K562 (cell line): ENCODE data around the gene FEN1. TPM values are rescaled to one million over a fixed set of nuclear protein-coding genes. Genes with fewer than 3 reads are reported as not detected.
A peak's percentile ranks its signal among the peaks of the same experiment; 100 is the strongest.

Experiments used
- ATAC-seq: fragments of 200-7000 bp; cut with Tn5 transposase; 3 replicates; pipeline ENCODE4 v1.9.1; 2020; ENCODE audit warnings: moderate library complexity
- BruUV-seq: library from RNA; stranded (reverse); fragments of 400-500 nt; replicated peaks from 2 replicates; lab custom pipeline; 2021; lab: Mats Ljungman, UMichigan
- CTCF ChIA-PET: fragments of 300-600 bp; formaldehyde crosslinking; extraction: SDS; loops from one replicate; lab custom pipeline; 2021; ENCODE audit warnings: low intra/inter-chr PET ratio; lab: Yijun Ruan, JAX
- POLR2A ChIA-PET: fragments of 300-600, 350-650 bp; sonication (Branson Sonifier 250); formaldehyde crosslinking; extraction: SDS; loops from one replicate; lab custom pipeline; 2021; ENCODE audit warnings: antibody characterized with exemption, inconsistent platforms; lab: Yijun Ruan, JAX
- DNase-seq, 4 experiments: peaks; one replicate each; pipeline versions ENCODE4 v3.0.0 to v3.0.0-alpha.2; 2011 to 2018; ENCODE audit warnings: low spot score in 3 of 4, mixed read lengths in 3 of 4; ENCODE audit errors: extremely low read depth in 1 of 4
- FAIRE-seq: peaks from 2 replicates; lab custom pipeline; 2011; peaks lifted over from hg19 to GRCh38; lab: Jason Lieb, UNC
- H2AFZ ChIP-seq: 2 replicates; pipeline ENCODE4 v1.6.0; 2011; ENCODE audit warnings: low read depth, low read length, control low read depth, inconsistent platforms
- H3K27ac ChIP-seq: fragments of 200-600 bp; 3 replicates; pipeline ENCODE4 v1.8.0; 2011; ENCODE audit warnings: low read depth, mild to moderate bottlenecking, control low read depth, inconsistent platforms, low read length, moderate library complexity, mixed read lengths; ENCODE audit errors: extremely low read depth
- H3K27me3 ChIP-seq, 2 experiments: fragments of 300-600 bp in 1 of 2; 2 replicates in 1 of 2; 3 replicates in 1 of 2; pipeline versions ENCODE4 v1.6.0 to v1.8.0; 2011; ENCODE audit warnings: inconsistent platforms in 2 of 2, low read length in 2 of 2, mild to moderate bottlenecking in 1 of 2, mixed read lengths in 1 of 2, moderate library complexity in 1 of 2; ENCODE audit not compliant: control insufficient read depth in 2 of 2, insufficient read depth in 2 of 2
- H3K36me3 ChIP-seq: fragments of 300-600 bp; 3 replicates; pipeline ENCODE4 v1.8.0; 2011; ENCODE audit warnings: mild to moderate bottlenecking, low read length, inconsistent platforms; ENCODE audit not compliant: control insufficient read depth, insufficient read depth
- H3K4me1 ChIP-seq, 2 experiments: fragments of 200-600 bp in 1 of 2; replicated peaks in 1 of 2; 2 replicates in 1 of 2; 3 replicates in 1 of 2; pipeline versions ENCODE4 v1.5.1 to v1.8.0; 2011; ENCODE audit warnings: inconsistent platforms in 2 of 2, low read length in 2 of 2, mild to moderate bottlenecking in 1 of 2, mixed read lengths in 1 of 2, moderate library complexity in 1 of 2; ENCODE audit not compliant: control insufficient read depth in 2 of 2, insufficient read depth in 2 of 2
- H3K4me2 ChIP-seq: 2 replicates; pipeline ENCODE4 v1.6.1; 2011; ENCODE audit warnings: low read length, control low read depth, inconsistent platforms, mixed read lengths; ENCODE audit not compliant: insufficient read depth
- H3K4me3 ChIP-seq: fragments of 200-600 bp; sonication (generic), shearing (Covaris generic); 2 replicates; pipeline ENCODE4 v1.5.1; 2016; ENCODE audit warnings: control low read depth, inconsistent platforms
- H3K79me2 ChIP-seq: fragments of 200-600 bp; 3 replicates; pipeline ENCODE4 v1.8.0; 2011; ENCODE audit warnings: low read length, inconsistent platforms; ENCODE audit not compliant: control insufficient read depth, insufficient read depth
- H3K9ac ChIP-seq, 2 experiments: 2 replicates each; pipeline versions ENCODE4 v1.6.0 to v1.6.1; 2011; ENCODE audit warnings: low read depth in 2 of 2, low read length in 2 of 2, control low read depth in 1 of 2, inconsistent platforms in 1 of 2, mild to moderate bottlenecking in 1 of 2, mixed read lengths in 1 of 2; ENCODE audit not compliant: insufficient read depth in 1 of 2
- H3K9me1 ChIP-seq: one replicate; pipeline ENCODE4 v1.6.0; 2011; ENCODE audit warnings: inconsistent platforms, mild to moderate bottlenecking, low read length, moderate library complexity; ENCODE audit not compliant: control insufficient read depth, insufficient read depth
- H3K9me3 ChIP-seq: replicated peaks from 2 replicates; pipeline ENCODE4 v1.5.1; 2011; ENCODE audit warnings: low read depth, low read length, inconsistent platforms; ENCODE audit not compliant: control insufficient read depth, insufficient read depth
- H4K20me1 ChIP-seq: replicated peaks from 2 replicates; pipeline ENCODE4 v1.6.1; 2011; ENCODE audit warnings: low read length, inconsistent platforms, mixed read lengths; ENCODE audit not compliant: control insufficient read depth, insufficient read depth
- CEBPB ChIP-seq: fragments of 450-650 bp; IDR thresholded peaks from 2 replicates; pipeline ENCODE4 v1.6.1; 2016; ENCODE audit warnings: missing genetic modification characterization, missing compliant biosample characterization
- CREBBP ChIP-seq: IDR thresholded peaks from one replicate; pipeline ENCODE4 v1.6.1; 2012; ENCODE audit warnings: low read depth, mild to moderate bottlenecking, control low read depth, inconsistent platforms, low read length
- ILK ChIP-seq: fragments of 450-650 bp; IDR thresholded peaks from 2 replicates; pipeline ENCODE4 v1.6.1; 2016; ENCODE audit warnings: missing genetic modification characterization, low read depth, mild to moderate bottlenecking, missing compliant biosample characterization, moderate library complexity, borderline replicate concordance
- MTA2 ChIP-seq: fragments of 450-650 bp; IDR thresholded peaks from 2 replicates; pipeline ENCODE4 v1.6.1; 2016; ENCODE audit warnings: low read depth
- PHF20 ChIP-seq: fragments of 450-650 bp; IDR thresholded peaks from 2 replicates; pipeline ENCODE4 v1.6.1; 2018; ENCODE audit not compliant: partially characterized antibody
- RHOXF2B ChIP-seq: fragments of 250-450 bp; sonication (Bioruptor Pico); conservative IDR thresholded peaks from 2 replicates; pipeline ENCODE4 v1.5.1; 2021
- TGIF2 ChIP-seq: sonication (generic); formaldehyde crosslinking; IDR thresholded peaks from 2 replicates; pipeline ENCODE4 v1.8.1; 2022; ENCODE audit warnings: mild to moderate bottlenecking, missing genetic modification reagents, moderate library complexity
- ZKSCAN3 ChIP-seq: fragments of 250-450 bp; sonication (Bioruptor Pico); IDR thresholded peaks from 2 replicates; pipeline ENCODE4 v1.4.0; 2020
- WGBS: fragments of 100-300 bp; shearing (Covaris generic); methylation state at CpG from one replicate; pipeline ENCODE4 v1.1.6; 2016; ENCODE audit warnings: low coverage, mixed read lengths; ENCODE audit not compliant: insufficient coverage; ENCODE audit errors: missing lambda C conversion rate; 5-methylcytosine and 5-hydroxymethylcytosine counted together
- in situ Hi-C: fragments of 300-500 bp; cut with MboI; formaldehyde crosslinking; loops from 4 replicates; pipeline ENCODE4 v1.15.0; 2018; ENCODE audit warnings: inconsistent platforms, mixed read lengths
- intact Hi-C: fragments of 100-400 bp; cut with micrococcal nuclease; formaldehyde crosslinking; loops from 2 replicates; pipeline ENCODE4 v1.14.2; 2022
- polyA plus RNA-seq, 8 experiments: library from polyadenylated mRNA; depleted of rRNA in 4 of 8; stranded (reverse) in 5 of 8; unstranded in 3 of 8; fragments of >200 nt; fragmentation: Nextera tagmentation in 2 of 8; fragmentation: Illumina TruSeq in 1 of 8; extraction: Ambion mirVana in 2 of 8; extraction: Trizol in 1 of 8; gene quantifications; 2 replicates each; pipeline versions ENCODE4 v1.2.1 to v1.2.3, GENCODE V29; 2011 to 2014; ENCODE audit warnings: inconsistent platforms in 1 of 8, missing spikeins in 1 of 8
- total RNA-seq, 7 experiments: library from RNA; depleted of rRNA in 6 of 7; stranded (reverse); fragments of >200 nt in 6 of 7; fragmentation: Illumina TruSeq in 2 of 7; extraction: Trizol in 2 of 7; gene quantifications; 2 replicates each; pipeline versions ENCODE4 v1.2.1 to v1.2.3, GENCODE V29; 2011 to 2021; ENCODE audit warnings: low replicate concordance in 1 of 7
- TF ChIP-seq, protein P1 (sequence below): fragments of 450-650 bp; IDR thresholded peaks from 2 replicates; pipeline ENCODE4 v1.6.1; 2018; ENCODE audit warnings: mild to moderate bottlenecking, low read depth; ENCODE audit not compliant: partially characterized antibody

The FEN1 gene
- total and polyA plus RNA-seq, 9 of the 15 experiments (the other 6 are each of a cell fraction or from before 2014, with no cell fraction given) = 58.1 to 156 (median 137) TPM

DNA sequence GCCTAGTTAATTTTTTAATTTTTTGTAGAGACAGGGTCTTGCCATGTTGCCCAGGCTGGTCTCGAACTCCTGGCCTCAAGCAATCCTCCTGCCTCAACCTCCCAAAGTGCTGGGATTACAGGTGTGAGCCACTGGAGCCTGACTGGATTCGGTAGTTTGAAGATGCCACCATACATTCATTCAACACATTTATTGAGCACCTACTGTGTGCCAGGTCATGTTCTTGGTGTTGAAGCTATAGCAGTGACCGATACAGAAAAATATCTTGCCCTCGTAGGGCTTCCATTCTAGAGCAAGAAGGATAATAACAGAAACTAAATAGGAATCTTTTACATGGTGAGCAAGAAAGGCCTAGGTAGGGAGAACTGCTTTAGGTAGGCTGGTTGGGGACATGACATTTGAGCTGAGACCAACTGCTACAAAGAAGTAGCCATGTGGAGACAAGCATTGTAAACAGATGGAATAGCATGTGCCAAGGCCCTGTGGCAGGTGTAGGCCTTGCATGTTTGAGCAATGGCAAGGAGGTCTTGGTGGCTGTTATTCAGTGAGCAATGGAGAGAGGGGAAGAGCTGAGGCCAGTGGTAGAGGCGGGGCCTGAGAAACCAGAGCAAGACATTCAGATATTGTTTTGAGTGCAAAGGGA lies 42.0 kb upstream of the FEN1 start (continued):
- TF ChIP-seq PHF20 (peak; percentile 9), TGIF2 (CRISPR knock-in tag) (no peak), MTA2 (no peak), ZKSCAN3 (CRISPR knock-in tag) (no peak), ILK (tag) (no peak)

DNA sequence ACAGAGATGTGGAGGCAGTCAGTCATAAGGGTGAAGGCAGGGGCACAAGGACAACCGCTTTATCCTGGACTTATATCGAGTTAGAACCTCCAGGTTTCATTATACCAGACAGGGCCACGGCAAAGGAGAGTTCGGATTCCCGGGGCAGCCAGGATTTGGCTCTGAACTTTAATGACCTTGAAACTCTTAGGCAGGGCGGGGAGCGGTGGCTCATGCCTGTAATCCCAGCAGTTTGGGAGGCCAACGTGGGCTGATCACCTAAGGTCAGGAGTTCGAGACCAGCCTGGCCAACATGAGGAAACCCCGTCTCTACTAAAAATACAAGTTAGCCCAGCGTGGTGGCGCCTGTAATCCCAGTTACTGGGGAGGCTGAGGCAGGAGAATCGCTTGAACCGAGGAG lies 41.3 kb upstream of the FEN1 start:
- Histone ChIP-seq H2AFZ (no peak overlapping the region), H3K4me2 (no peak overlapping the region), H3K4me3 (no peak overlapping the region), H3K79me2 (peaks cover 36% of the 10 kb centered on the region), H3K4me1 (peaks cover 77 to 90% of the 10 kb centered on the region in 2 experiments), H3K9me1 (no peaks in the 10 kb centered on the region), H4K20me1 (no peaks in the 10 kb centered on the region), H3K36me3 (no peaks in the 10 kb centered on the region), H3K9me3 (no peaks in the 10 kb centered on the region), H3K27me3 (no peaks in the 10 kb centered on the region), H3K27ac (no peak overlapping the region), H3K9ac (no peak overlapping the region)
- DNase-seq (no peak), ATAC-seq (no peak), FAIRE-seq (no peak)
- TF ChIP-seq, protein P1, sequence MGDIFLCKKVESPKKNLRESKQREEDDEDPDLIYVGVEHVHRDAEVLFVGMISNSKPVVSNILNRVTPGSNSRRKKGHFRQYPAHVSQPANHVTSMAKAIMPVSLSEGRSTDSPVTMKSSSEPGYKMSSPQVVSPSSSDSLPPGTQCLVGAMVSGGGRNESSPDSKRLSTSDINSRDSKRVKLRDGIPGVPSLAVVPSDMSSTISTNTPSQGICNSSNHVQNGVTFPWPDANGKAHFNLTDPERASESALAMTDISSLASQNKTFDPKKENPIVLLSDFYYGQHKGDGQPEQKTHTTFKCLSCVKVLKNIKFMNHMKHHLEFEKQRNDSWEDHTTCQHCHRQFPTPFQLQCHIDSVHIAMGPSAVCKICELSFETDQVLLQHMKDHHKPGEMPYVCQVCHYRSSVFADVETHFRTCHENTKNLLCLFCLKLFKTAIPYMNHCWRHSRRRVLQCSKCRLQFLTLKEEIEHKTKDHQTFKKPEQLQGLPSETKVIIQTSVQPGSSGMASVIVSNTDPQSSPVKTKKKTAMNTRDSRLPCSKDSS = no peak
- TF ChIP-seq CREBBP (no peak), RHOXF2B (CRISPR knock-in tag) (no peak), CEBPB (tag) (no peak)
- BruUV-seq = no TSS peak
- in situ Hi-C loops = no loop called here
- CTCF ChIA-PET = interaction anchor here (0.8 to 1.4 kb wide), 2 partner anchors 25 to 37 kb away, joined by 3 to 4 read pairs; no protein-coding TSS in a partner anchor
- intact Hi-C loops = no loop called here
- POLR2A ChIA-PET = interaction anchor here (0.7 to 1.3 kb wide), 3 partner anchors 14 to 214 kb away, joined by 3 to 6 read pairs (median 3); no protein-coding TSS in a partner anchor
- 66% methylated on average over 12 of the region's 14 CpGs for WGBS
